ENCODE measurements around the gene FAM107B. TPM values are rescaled to one million over a fixed set of nuclear protein-coding genes. Genes with fewer than 3 reads are reported as not detected.

FAM107B gene
- total and polyA plus RNA-seq, 2 experiments from 2014 or later = 85.5 to 85.9 TPM

- Histone ChIP-seq H3K4me3 (no peak overlapping the region), H3K9me3 (ENCODE audit: low read depth) (no peaks in the 10 kb centered on the region), H3K9me2 (replicated peaks; ENCODE audit: insufficient read depth) (no peaks in the 10 kb centered on the region), H3K79me2 (peaks cover 69% of the 10 kb centered on the region), H3K27me3 (no peaks in the 10 kb centered on the region), H3K27ac (peak overlapping the region; percentile 89), H3K4me1 (ENCODE audit: insufficient read depth) (peaks cover 34% of the 10 kb centered on the region), H3K36me3 (replicated peaks; ENCODE audit: insufficient read depth, low read depth) (no peaks in the 10 kb centered on the region), H2AFZ (no peak overlapping the region), H4K20me1 (ENCODE audit: insufficient read depth, poor library complexity, severe bottlenecking) (no peaks in the 10 kb centered on the region), H3K4me2 (peak overlapping the region; percentile 64)
- peak; percentile 77 for DNase-seq (ENCODE audit: low spot score)
- 49% methylated on average over 17 of the region's 17 CpGs for WGBS (ENCODE audit: low lambda C conversion rate, missing lambda C conversion rate)
- TF ChIP-seq CTCF (IDR thresholded peaks at IDR 0.05; ENCODE audit: poor library complexity) (no peak), EZH2 (IDR thresholded peaks at IDR 0.05; ENCODE audit: borderline replicate concordance) (no peak), EZH2phosphoT487 (IDR thresholded peaks at IDR 0.05; ENCODE audit: low read depth, severe bottlenecking, unreplicated experiment) (no peak)
Measured at GRCh38 chr10:14532473-14533251, 242.0 kb downstream of the FAM107B start.

- Histone ChIP-seq H4K20me1 (ENCODE audit: insufficient read depth, poor library complexity, severe bottlenecking) (no peaks in the 10 kb centered on the region), H3K4me1 (ENCODE audit: insufficient read depth) (peaks cover 34% of the 10 kb centered on the region), H3K27ac (peak overlapping the region; percentile 89), H3K27me3 (no peaks in the 10 kb centered on the region), H3K36me3 (replicated peaks; ENCODE audit: insufficient read depth, low read depth) (no peaks in the 10 kb centered on the region), H2AFZ (no peak overlapping the region), H3K9me2 (replicated peaks; ENCODE audit: insufficient read depth) (no peaks in the 10 kb centered on the region), H3K4me2 (peak overlapping the region; percentile 64), H3K79me2 (peaks cover 62% of the 10 kb centered on the region), H3K9me3 (ENCODE audit: low read depth) (no peaks in the 10 kb centered on the region), H3K4me3 (no peak overlapping the region)
- TF ChIP-seq EZH2phosphoT487 (IDR thresholded peaks at IDR 0.05; ENCODE audit: low read depth, severe bottlenecking, unreplicated experiment) (no peak), EZH2 (IDR thresholded peaks at IDR 0.05; ENCODE audit: borderline replicate concordance) (no peak), CTCF (IDR thresholded peaks at IDR 0.05; ENCODE audit: poor library complexity) (no peak)
- no peak for DNase-seq (ENCODE audit: low spot score)
- whole genome bisulfite sequencing (ENCODE audit: low lambda C conversion rate, missing lambda C conversion rate) = 81% methylated on average over 5 of the region's 5 CpGs
Measured at GRCh38 chr10:14531974-14532373, 242.7 kb downstream of the FAM107B start.

GRCh38 chr10:14530465-14530864 lies 244.2 kb downstream of the FAM107B start:
- Histone ChIP-seq H3K27ac (peak overlapping the region; percentile 52), H3K79me2 (peaks cover 59% of the 10 kb centered on the region), H3K9me3 (ENCODE audit: low read depth) (no peaks in the 10 kb centered on the region), H3K4me1 (ENCODE audit: insufficient read depth) (peaks cover 36% of the 10 kb centered on the region), H3K4me2 (no peak overlapping the region), H3K9me2 (replicated peaks; ENCODE audit: insufficient read depth) (no peaks in the 10 kb centered on the region), H2AFZ (no peak overlapping the region), H3K27me3 (no peaks in the 10 kb centered on the region), H3K36me3 (replicated peaks; ENCODE audit: insufficient read depth, low read depth) (no peaks in the 10 kb centered on the region), H3K4me3 (no peak overlapping the region), H4K20me1 (ENCODE audit: insufficient read depth, poor library complexity, severe bottlenecking) (no peaks in the 10 kb centered on the region)
- TF ChIP-seq EZH2phosphoT487 (IDR thresholded peaks at IDR 0.05; ENCODE audit: low read depth, severe bottlenecking, unreplicated experiment) (no peak), CTCF (IDR thresholded peaks at IDR 0.05; ENCODE audit: poor library complexity) (no peak), EZH2 (IDR thresholded peaks at IDR 0.05; ENCODE audit: borderline replicate concordance) (no peak)
- no peak for DNase-seq (ENCODE audit: low spot score)
- WGBS (ENCODE audit: low lambda C conversion rate, missing lambda C conversion rate) = 65% methylated on average over 5 of the region's 5 CpGs

Data from hepatocyte (in vitro differentiated cells).